HUES6 (cell line): ENCODE results near the gene SPRING1.

Experiments used
- H3K27ac ChIP-seq: 2 replicates; pipeline ENCODE4 v1.7.0; 2013; ENCODE audit warnings: low read depth, mild to moderate bottlenecking, low read length, inconsistent platforms
- H3K27me3 ChIP-seq: 2 replicates; pipeline ENCODE4 v1.6.1; 2013; ENCODE audit warnings: low read length; ENCODE audit not compliant: control insufficient read depth, insufficient read depth
- H3K36me3 ChIP-seq: 2 replicates; pipeline ENCODE4 v1.6.1; 2013; ENCODE audit warnings: low read length; ENCODE audit not compliant: control insufficient read depth, insufficient read depth
- H3K4me1 ChIP-seq: 2 replicates; pipeline ENCODE4 v1.6.1; 2013; ENCODE audit warnings: low read length; ENCODE audit not compliant: control insufficient read depth, insufficient read depth
- H3K4me3 ChIP-seq: 2 replicates; pipeline ENCODE4 v1.5.1; 2013; ENCODE audit warnings: low read depth, low read length
- H3K9ac ChIP-seq: one replicate; pipeline ENCODE4 v1.6.1; 2013; ENCODE audit warnings: mild to moderate bottlenecking, low read length
- H3K9me3 ChIP-seq: 2 replicates; pipeline ENCODE4 v1.6.1; 2013; ENCODE audit warnings: low read depth, low read length; ENCODE audit not compliant: control insufficient read depth, insufficient read depth

The SPRING1 gene

DNA sequence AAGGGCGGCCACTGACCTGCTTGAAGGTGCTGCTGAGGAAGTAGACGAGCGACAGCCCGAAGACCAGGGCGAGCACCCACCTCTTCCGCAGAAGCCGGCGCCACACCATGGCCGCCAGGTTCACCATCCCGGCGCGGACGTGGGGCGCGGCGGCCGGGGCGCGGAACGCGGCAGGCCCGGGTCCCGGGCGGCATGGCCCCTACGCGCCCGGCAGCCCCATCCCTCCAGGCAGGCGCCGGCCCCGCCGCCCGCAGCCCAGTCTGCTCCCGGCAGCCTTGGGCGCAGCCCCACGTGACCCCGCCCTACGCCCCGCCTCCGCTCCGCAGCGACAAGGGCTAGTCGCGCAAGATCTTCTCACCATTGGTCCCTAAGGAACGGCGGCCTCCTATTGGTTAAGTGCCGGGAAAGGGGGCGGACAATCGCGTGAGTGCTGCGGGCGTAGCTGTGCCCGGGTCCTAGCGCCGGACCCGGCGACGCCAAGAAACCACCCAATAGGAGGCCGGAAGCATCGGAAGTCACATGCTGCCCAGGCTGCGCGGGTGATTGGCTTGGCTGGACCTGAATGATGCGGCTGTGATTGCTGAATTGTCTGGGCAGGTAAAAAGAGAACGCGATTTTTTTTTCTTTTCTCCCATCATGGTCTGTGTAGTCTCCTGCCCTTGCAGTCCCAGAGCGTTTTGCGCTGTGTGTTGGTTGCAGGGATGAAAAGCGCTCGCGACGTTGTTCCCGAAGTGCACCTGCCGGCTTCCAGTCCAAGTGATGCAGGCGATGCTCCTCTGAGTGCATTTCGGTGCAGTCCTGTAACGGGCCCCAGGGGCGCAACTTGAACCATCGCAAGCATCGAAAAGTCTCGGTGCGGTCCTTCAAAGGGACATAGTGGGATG lies at the start of gene SPRING1, which contains the start of gene RNFT2:
Gene SPRING1 (minus strand): TSS at position 296 of the 884 bp plus-strand sequence. CDS start 169 bp downstream, at position 127.
Gene RNFT2 (plus strand): TSS at position 542 of the 884 bp plus-strand sequence. CDS start 2,183 bp downstream, outside the sequence.
- Histone ChIP-seq H3K4me3 (peak within 1 kb of the TSS; percentile 77), H3K36me3 (peaks cover 32% of the 10 kb centered on the region), H3K4me1 (peaks cover 10% of the 10 kb centered on the region; the same call in 1 of the 2 replicates), H3K9me3 (no peaks in the 10 kb centered on the region), H3K27ac (no peak within 1 kb of the TSS), H3K27me3 (no peaks in the 10 kb centered on the region), H3K9ac (peak within 1 kb of the TSS; percentile 90)

GRCh38 chr12:116784238-116784612 lies 46.4 kb upstream of the SPRING1 start:
- no peak overlapping the region for H3K4me3 ChIP-seq
- H3K36me3 ChIP-seq, result peaks cover 68% of the 10 kb centered on the region
- no peaks in the 10 kb centered on the region for H3K9me3 ChIP-seq
- H3K27me3 ChIP-seq, result no peaks in the 10 kb centered on the region
- H3K4me1 ChIP-seq, result no peaks in the 10 kb centered on the region
- no peak overlapping the region for H3K9ac ChIP-seq
- no peak overlapping the region for H3K27ac ChIP-seq

DNA sequence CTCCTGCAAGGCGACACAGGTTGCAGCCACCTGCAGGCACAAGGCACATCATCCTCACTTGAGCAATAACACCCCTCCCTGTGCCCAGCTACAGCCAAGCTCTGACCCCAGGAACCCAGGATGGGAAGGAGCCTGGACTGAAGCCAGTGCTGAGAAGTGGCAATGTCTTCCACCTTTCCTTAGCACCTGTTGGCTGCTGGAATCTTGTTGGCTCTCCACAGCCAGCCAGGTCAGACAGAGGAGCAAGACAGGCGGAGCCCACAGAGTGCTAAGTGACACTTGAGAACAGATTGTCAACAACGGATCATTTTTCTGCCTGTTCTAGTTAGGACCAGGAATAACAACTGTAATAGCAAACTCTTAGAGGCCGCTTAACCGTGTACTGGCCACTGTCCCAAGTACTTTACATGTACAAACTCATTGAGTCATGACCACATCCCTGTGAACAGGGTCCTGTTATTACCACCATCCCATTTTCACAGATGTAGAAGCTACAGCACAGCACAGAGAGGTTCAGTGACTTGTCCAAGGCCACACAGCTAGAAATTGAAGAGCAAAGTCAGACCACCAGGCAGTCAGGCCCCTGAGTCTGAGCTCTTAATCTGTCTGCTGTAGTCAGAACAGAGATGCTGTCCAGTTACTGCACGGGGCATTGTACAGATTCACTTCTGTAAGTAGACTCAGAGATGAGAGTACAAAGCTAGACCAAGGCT lies 45.8 kb upstream of the SPRING1 start:
- peaks cover 74% of the 10 kb centered on the region for H3K36me3 ChIP-seq
- H3K4me1 ChIP-seq, result no peaks in the 10 kb centered on the region
- no peak overlapping the region for H3K4me3 ChIP-seq
- no peak overlapping the region for H3K27ac ChIP-seq
- H3K9me3 ChIP-seq, result no peaks in the 10 kb centered on the region
- no peak overlapping the region for H3K9ac ChIP-seq
- no peaks in the 10 kb centered on the region for H3K27me3 ChIP-seq

GRCh38 chr12:116780942-116781341 lies 43.1 kb upstream of the SPRING1 start:
- Histone ChIP-seq H3K4me3 (no peak overlapping the region), H3K36me3 (peaks cover 60% of the 10 kb centered on the region), H3K27me3 (no peaks in the 10 kb centered on the region), H3K9ac (no peak overlapping the region), H3K4me1 (no peaks in the 10 kb centered on the region), H3K27ac (no peak overlapping the region), H3K9me3 (no peaks in the 10 kb centered on the region)

GRCh38 chr12:116779597-116779996 lies 41.7 kb upstream of the SPRING1 start:
- Histone ChIP-seq H3K36me3 (peaks cover 57% of the 10 kb centered on the region), H3K4me3 (no peak overlapping the region), H3K27ac (no peak overlapping the region), H3K9ac (no peak overlapping the region), H3K4me1 (no peaks in the 10 kb centered on the region), H3K27me3 (no peaks in the 10 kb centered on the region), H3K9me3 (no peaks in the 10 kb centered on the region)

GRCh38 chr12:116777245-116777644 lies 39.4 kb upstream of the SPRING1 start:
- Histone ChIP-seq H3K36me3 (peaks cover 46% of the 10 kb centered on the region), H3K9ac (no peak overlapping the region), H3K27ac (no peak overlapping the region)

GRCh38 chr12:116774020-116774419 lies 36.2 kb upstream of the SPRING1 start:
- Histone ChIP-seq H3K27me3 (no peaks in the 10 kb centered on the region), H3K9me3 (no peaks in the 10 kb centered on the region), H3K36me3 (peaks cover 27% of the 10 kb centered on the region), H3K4me1 (no peaks in the 10 kb centered on the region), H3K27ac (no peak overlapping the region), H3K9ac (no peak overlapping the region), H3K4me3 (no peak overlapping the region)

More at GRCh38 chr12:116777245-116777644, 39.4 kb upstream of the SPRING1 start:
- H3K9me3 ChIP-seq, result no peaks in the 10 kb centered on the region
- no peaks in the 10 kb centered on the region for H3K27me3 ChIP-seq
- no peak overlapping the region for H3K4me3 ChIP-seq
- H3K4me1 ChIP-seq, result no peaks in the 10 kb centered on the region

DNA sequence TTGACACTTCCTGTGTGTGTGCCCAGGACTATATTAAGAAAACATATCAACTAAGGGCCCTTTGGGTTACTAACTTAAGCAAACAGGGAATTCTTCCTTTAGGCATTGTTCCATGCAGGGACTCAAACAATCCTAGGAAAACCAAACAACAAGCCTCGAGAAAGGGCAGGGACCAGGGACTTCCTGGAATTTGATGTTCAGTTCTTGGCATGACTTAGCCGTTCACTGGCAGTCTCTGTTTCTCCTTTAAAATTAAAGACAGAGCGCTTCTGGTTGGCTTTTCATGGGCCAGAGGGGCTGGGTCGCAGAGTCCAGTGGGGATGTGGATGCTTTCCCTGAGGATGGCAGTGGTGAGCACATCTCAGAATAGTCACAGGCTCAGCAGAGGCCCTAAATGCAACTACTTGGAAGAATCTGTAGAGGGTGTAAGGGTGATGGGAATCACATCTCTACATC lies 35.4 kb upstream of the SPRING1 start:
- H3K9ac ChIP-seq, result no peak overlapping the region
- H3K9me3 ChIP-seq, result no peaks in the 10 kb centered on the region
- no peak overlapping the region for H3K4me3 ChIP-seq
- peaks cover 25% of the 10 kb centered on the region for H3K36me3 ChIP-seq
- no peaks in the 10 kb centered on the region for H3K27me3 ChIP-seq
- no peak overlapping the region for H3K27ac ChIP-seq
- no peaks in the 10 kb centered on the region for H3K4me1 ChIP-seq

DNA sequence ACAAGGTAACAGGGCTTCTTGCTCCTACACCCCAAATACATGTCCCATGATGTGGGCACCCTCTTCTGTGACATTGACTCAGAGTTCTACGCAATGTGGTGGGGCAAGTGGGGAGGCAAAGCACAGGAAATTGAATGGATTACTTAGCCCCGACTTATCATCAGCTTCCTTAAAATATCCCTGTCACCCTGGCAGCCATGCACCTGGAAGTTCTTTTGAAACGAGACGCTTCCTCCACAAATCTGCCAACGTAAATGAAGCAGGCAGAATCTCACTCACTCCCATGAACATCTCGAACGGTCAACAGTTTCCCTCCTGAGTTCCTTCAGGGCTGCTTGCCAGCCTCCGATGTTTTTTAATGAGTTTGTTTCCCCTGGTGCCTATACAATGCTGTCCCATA lies 33.8 kb upstream of the SPRING1 start:
- Histone ChIP-seq H3K27ac (no peak overlapping the region), H3K4me1 (no peaks in the 10 kb centered on the region), H3K27me3 (no peaks in the 10 kb centered on the region), H3K36me3 (peaks cover 33% of the 10 kb centered on the region), H3K9ac (no peak overlapping the region), H3K9me3 (no peaks in the 10 kb centered on the region), H3K4me3 (no peak overlapping the region)

GRCh38 chr12:116766746-116767145 lies 28.9 kb upstream of the SPRING1 start:
- H3K4me1 ChIP-seq, result no peaks in the 10 kb centered on the region
- H3K27ac ChIP-seq, result no peak overlapping the region
- H3K27me3 ChIP-seq, result no peaks in the 10 kb centered on the region
- H3K36me3 ChIP-seq, result peaks cover 28% of the 10 kb centered on the region
- no peak overlapping the region for H3K4me3 ChIP-seq
- H3K9ac ChIP-seq, result no peak overlapping the region
- no peaks in the 10 kb centered on the region for H3K9me3 ChIP-seq

GRCh38 chr12:116766285-116766684 lies 28.4 kb upstream of the SPRING1 start:
- H3K36me3 ChIP-seq, result peaks cover 29% of the 10 kb centered on the region
- no peaks in the 10 kb centered on the region for H3K9me3 ChIP-seq
- H3K27ac ChIP-seq, result no peak overlapping the region
- no peak overlapping the region for H3K4me3 ChIP-seq
- no peaks in the 10 kb centered on the region for H3K4me1 ChIP-seq
- no peaks in the 10 kb centered on the region for H3K27me3 ChIP-seq
- no peak overlapping the region for H3K9ac ChIP-seq
